Activated effector memory CD4-positive, alpha-beta T cell treated with anti-CD3 and anti-CD28 coated beads, Interleukin-2, amount 50 U/mL, for 16 hours (primary cell): ENCODE results near the gene FNDC3B.

Source experiments
- DNase-seq: peaks from one replicate; pipeline ENCODE4 v3.0.0-alpha.2; 2020

Gene FNDC3B

GRCh38 chr3:172139528-172140276 lies 100.3 kb downstream of the FNDC3B start:
- DNase-seq: no peak

- peak; percentile 65 for DNase-seq
Measured at GRCh38 chr3:172140499-172141391, 101.4 kb downstream of the FNDC3B start.

- no peak for DNase-seq
Measured at GRCh38 chr3:172142051-172142863, 102.9 kb downstream of the FNDC3B start.

DNA sequence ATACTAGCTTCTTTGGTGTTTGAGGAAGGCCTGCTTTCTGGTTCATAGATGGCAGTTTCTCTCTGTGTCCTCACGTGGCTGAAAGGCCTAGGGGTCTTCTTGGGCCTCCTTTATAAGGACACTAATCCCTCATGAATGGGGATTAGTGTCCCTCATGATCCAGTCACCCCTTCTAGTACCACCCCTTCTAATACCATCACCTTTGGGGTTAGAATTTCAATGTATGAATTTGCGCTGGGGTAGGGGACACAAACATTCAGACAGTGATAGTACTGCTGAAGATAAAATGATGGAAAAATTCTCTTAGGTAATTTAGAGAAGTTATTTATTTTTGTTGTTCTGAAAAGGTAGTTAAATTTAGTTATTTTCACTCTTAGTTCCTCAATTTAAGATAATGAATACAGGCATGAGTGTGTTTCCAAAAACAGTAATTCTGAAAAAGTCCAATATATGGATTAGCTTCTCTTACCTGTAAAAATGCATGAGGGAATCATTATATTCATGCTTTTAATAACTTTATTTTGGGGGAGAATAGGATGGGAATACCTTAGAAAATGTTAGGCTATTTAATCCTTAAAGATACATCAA lies 103.6 kb downstream of the FNDC3B start:
- no peak for DNase-seq

GRCh38 chr3:172143739-172144497 lies 104.5 kb downstream of the FNDC3B start:
- no peak for DNase-seq

DNA sequence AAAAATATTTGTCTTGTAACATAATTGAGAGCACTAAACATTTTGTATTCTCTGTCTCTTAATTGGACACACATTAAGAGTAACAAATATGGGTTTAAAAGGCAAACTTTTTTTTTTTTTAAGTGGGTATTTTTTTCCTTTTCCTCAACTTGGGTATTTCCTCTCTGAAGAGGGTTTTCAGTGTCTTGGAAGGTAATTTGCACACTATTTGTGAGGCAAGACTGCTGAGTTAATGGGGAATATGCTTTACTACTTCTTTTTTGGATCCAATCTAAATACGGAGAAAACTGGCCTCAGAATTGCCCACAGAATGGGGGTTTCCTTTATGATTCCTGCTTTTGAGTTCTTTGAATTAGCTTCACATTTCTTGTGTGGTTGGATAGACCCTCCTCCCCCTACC lies 105.2 kb downstream of the FNDC3B start:
- DNase-seq: no peak

DNA sequence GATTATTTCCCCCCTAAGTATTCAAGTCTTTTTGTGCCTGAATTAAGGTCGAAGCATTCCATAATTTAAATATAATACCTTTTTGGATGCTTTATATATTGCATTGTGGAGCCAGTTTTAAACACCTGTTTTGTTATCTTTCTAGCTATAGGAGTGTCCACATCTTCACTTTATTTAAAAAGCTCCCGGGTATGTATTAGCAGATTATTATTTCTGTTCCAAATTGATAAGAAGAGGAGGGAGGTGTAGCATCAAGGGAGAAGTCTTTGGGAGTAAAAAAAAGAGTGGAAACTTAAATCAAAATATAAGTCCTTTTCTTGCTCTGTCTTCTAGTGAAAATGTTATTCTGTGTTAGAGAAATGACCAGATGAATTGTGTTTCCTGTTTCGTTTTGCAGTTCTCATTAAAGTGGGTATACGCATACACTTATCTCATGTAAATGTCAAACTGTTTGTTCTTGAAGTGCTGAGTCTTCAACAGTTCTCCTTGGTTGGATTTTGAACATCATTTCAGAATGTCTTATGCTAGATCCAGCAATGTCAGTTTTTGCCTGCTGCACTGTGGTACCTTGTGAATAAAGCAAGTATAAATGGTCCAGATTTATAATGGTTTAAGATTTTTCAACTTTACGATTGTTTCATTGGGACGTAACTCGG lies 105.8 kb downstream of the FNDC3B start:
- no peak for DNase-seq

DNA sequence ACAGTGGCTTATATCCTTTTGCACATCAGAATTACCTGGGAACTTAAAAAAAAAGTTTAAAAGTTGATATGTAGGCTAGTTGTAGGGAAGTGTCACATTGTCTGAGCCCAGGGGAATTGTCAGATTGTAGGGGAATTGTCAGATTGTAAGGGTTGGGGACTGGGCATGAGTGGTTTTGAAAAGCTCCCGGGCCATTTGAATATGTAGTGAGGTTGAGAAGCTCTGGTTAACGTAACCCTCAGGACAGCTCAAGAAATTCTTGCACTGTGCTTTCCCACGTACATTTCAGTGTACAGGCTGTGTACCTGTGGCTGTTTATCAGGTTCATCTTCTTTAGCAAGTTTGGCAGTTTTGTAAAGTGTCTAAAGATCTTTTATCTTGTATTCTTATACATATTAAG lies 107.0 kb downstream of the FNDC3B start:
- DNase-seq: no peak

DNA sequence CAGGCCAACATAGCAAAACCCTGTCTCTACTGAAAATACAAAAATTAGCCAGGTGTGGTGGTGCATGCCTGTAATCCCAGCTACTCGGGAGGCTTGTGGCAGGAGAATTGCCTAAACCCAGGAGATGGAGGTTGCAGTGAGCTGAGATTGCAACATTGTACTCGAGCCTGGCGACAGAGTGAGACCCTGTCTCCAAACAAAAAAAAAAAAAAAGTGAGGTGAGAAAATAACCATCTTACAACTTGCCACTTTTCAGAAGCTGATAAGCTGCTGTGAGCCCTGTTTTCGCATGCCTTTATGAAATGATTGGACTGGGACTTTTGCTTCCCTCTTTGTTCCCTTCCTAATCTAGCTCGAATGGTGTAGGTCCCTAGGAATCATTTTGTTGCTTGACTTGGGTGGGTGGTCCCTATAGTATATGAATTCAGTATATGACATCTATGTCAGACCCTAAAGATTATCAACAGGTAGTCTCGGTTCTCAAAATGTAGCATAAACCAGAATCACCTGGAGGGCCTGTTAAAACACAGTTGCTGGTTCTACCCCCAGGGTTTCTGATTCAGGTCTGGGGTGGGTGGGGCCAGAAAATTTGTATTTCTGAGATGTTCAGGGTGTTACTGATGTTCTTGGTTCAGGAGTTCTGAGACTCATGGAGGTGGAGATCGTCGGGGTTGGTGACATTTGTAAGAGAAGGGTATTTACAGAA lies 107.9 kb downstream of the FNDC3B start:
- DNase-seq: no peak

DNA sequence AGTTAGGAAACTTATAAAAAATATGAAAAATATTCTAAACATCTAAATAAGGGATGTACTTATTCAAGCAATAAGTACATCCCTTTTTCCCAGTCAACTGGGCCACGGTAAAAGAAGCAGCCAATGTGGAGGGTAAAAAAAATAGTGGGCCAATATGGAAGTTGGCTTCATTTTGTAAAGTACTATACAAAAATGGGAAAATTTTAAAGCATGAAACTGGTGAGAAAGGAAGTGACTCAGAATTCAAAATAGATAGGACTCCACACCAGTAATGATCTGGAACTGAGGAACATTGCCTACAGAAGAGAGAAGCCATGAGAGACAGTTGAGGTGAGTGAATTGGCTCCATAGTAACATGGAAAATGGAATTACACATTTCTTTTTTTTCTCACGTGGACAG lies 108.9 kb downstream of the FNDC3B start:
- no peak for DNase-seq

DNA sequence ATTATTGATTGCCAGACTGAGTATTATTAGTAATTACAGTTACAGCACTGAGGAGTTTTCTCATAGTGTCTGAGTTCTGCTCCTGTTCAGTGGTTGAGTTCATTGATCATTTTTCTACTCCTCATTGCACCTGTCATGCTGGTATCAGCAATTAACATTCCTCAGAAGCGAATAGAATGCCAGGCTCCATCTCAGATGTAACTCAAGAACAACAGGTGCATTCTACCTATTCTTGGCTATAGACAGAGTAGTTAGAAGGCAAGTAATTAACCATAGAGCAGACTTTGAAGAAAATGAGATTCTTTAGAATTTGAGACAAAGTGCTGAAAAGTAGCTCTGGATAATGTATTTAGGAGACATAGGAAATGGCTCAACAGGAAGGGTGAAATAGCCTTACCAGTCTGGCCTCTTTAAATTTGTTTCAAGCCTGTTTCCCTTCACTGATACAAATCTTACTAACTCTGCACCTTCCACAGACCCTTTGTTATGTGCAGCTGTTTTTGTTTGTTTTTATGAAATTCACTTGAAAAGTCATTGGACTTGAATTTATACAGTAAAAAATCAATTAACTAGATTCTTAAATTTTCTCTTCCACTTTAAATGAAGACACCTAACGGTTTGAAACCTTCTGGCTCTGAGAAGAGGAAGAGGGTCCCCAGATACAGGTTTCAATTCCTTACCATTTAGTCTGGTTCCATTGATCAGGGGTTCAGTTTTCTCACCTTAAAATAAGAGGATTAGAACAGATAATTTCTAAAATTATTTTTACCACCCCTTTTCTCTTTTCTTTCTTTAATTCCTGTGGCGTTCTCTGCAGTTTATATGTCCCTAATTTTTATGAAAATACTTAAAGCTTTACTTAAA lies 109.6 kb downstream of the FNDC3B start:
- no peak for DNase-seq

DNA sequence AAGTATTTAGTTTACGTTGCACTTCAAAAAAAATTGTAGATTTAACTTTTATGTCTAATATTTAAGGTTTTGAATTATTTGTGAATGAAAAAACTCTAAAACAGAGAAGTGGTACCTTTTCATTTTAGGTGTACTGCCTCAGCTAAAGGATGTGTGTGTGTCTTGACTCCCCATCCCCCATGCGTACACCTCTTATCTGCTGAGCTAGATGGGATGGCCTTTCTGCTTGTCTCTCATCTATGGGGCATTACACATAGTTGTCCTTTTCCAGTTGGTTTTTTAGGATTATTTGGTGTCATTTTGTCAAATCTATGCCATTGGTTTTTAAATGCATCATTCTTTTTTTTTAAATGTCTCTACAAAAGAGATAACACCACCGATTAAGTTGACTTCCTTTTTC lies 110.9 kb downstream of the FNDC3B start:
- DNase-seq: no peak

- no peak for DNase-seq
Measured at GRCh38 chr3:172150913-172151650, 111.7 kb downstream of the FNDC3B start.

DNA sequence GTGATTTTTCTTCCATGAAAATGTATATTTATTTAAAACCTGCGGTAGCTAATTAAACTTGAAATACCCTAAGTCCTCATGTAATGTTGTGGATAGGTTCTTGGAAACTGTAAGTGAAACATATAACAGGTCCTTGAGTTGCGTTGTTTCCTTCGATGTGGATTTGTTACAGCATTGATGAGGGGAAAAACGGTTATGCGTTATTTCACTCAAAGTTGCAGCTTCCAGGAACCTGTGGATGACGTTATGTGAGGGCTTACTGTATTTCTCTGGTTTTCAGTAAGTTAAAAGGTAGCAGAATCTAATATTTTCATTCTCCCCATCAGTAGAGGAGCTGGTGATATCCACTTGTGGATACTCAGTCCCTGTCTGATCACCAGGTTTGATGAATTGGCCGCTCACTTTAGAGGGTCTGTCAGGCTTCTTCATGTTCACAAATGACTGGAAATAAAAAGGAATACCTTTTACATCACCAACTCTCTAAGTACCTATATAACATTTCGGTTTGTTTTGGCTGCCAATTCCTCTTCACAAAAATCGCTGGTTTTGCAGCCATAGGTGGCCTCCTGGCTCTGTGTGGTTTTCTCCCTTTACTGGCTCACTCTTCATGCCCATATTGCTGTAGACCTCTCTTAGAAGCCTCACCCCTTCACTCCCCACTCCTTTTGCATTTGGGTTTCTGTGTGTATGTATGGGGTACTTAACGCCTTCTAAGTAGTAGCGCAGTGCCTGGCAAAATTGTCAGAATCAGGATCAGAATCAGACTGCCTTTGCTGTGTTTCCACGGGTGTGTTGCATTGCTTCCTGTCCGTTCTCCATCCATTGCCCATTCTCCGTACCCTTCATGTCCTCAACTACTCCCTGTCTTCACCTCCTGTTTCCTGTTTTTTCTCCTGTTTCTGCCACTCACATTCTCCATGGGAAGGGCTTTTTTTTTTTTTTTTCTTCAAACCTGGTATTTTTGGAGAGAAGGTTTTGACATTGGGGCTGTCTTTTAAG lies 112.6 kb downstream of the FNDC3B start:
- no peak for DNase-seq

DNA sequence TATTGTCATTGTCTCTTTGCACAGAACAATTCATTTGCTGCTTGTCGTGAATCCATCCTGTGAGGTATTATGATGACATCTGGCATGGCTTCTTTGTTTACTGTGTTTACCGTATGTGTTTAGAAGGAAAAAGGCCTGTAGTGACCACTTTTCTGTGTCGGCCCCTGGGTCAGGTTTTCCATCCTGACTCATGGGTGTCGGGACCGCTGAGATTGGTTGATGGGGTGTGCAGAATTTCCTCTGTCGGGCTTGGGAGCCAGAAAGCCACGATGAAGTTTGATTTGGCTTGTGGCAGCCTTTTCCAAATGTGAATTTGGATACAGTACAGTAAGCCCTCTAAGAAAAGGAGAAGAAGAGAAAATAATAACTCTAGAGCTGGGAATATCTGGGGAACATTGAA lies 113.5 kb downstream of the FNDC3B start:
- DNase-seq: no peak

DNA sequence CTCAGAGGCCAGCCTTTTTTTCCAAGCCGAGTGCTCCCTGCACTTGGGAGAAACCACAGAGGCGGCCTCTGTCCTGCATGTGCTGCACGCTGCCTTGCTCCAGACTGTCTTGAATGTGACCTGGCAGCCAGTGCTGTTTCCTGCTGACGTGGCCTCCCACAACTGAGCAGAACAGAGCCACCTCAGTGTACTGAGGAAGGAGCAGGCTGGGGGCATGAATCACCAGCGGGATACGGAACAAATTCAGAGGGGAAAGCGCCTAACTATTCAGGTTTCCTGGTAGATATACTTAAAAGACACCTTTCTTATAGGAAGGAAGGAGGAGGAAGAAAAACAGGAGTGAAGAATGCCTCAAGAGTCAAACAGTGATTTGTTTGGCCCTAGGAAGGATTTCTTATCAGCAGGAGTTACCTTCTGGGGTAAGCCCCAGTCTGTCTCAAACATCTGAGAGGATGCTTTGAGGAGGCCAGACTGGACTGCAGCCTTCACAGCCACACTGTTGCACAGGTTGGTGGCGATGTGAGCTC lies 114.0 kb downstream of the FNDC3B start:
- peak; percentile 79 for DNase-seq
